ENCODE data around the gene CDYL.

The CDYL gene

GRCh38 chr6:4904461-4905025 is 128.3 kb downstream of the CDYL start:
- no peak for DNase-seq (ENCODE audit: low read depth in 2 of 3, low spot score in 2 of 3)

GRCh38 chr6:4905826-4906225 is 129.6 kb downstream of the CDYL start:
- no peak for DNase-seq (ENCODE audit: low read depth in 2 of 3, low spot score in 2 of 3)

GRCh38 chr6:4906293-4907276 is 130.4 kb downstream of the CDYL start:
- DNase-seq (ENCODE audit: low read depth in 2 of 3, low spot score in 2 of 3) = no peak

- no peak for DNase-seq (ENCODE audit: low read depth in 2 of 3, low spot score in 2 of 3)
Observed at GRCh38 chr6:4907602-4908001, 131.4 kb downstream of the CDYL start.

- DNase-seq (ENCODE audit: low read depth in 2 of 3, low spot score in 2 of 3) = no peak
Observed at GRCh38 chr6:4908062-4908461, 131.9 kb downstream of the CDYL start.

GRCh38 chr6:4909063-4909706 is 133.0 kb downstream of the CDYL start:
- DNase-seq (ENCODE audit: low read depth in 2 of 3, low spot score in 2 of 3) = no peak

GRCh38 chr6:4910037-4910760 is 134.0 kb downstream of the CDYL start:
- DNase-seq (ENCODE audit: low read depth in 2 of 3, low spot score in 2 of 3) = no peak

- DNase-seq (ENCODE audit: low read depth in 2 of 3, low spot score in 2 of 3) = no peak
Observed at GRCh38 chr6:4912559-4912958, 136.4 kb downstream of the CDYL start.

- DNase-seq (ENCODE audit: low read depth in 2 of 3, low spot score in 2 of 3) = no peak
Observed at GRCh38 chr6:4913705-4914419, 137.7 kb downstream of the CDYL start.

GRCh38 chr6:4914420-4915159 is 138.4 kb downstream of the CDYL start:
- DNase-seq (ENCODE audit: low read depth in 2 of 3, low spot score in 2 of 3) = no peak

- DNase-seq (ENCODE audit: low read depth in 2 of 3, low spot score in 2 of 3) = no peak
Observed at GRCh38 chr6:4916954-4917561, 140.9 kb downstream of the CDYL start.

- no peak for DNase-seq (ENCODE audit: low read depth in 2 of 3, low spot score in 2 of 3)
Observed at GRCh38 chr6:4920914-4921410, 144.8 kb downstream of the CDYL start.

GRCh38 chr6:4922488-4923037 is 146.4 kb downstream of the CDYL start:
- DNase-seq (ENCODE audit: low read depth in 2 of 3, low spot score in 2 of 3) = no peak

- no peak for DNase-seq (ENCODE audit: low read depth in 2 of 3, low spot score in 2 of 3)
Observed at GRCh38 chr6:4923081-4923480, 146.9 kb downstream of the CDYL start.

GRCh38 chr6:4924661-4925271 is 148.6 kb downstream of the CDYL start:
- DNase-seq (ENCODE audit: low read depth in 2 of 3, low spot score in 2 of 3) = no peak

- no peak for DNase-seq (ENCODE audit: low read depth in 2 of 3, low spot score in 2 of 3)
Observed at GRCh38 chr6:4925580-4925979, 149.4 kb downstream of the CDYL start.

- DNase-seq (ENCODE audit: low read depth in 2 of 3, low spot score in 2 of 3) = no peak
Observed at GRCh38 chr6:4928426-4928825, 152.2 kb downstream of the CDYL start.

- DNase-seq (ENCODE audit: low read depth in 2 of 3, low spot score in 2 of 3) = no peak
Observed at GRCh38 chr6:4929097-4929718, 153.0 kb downstream of the CDYL start.

Measured in activated CD8-positive, alpha-beta memory T cell treated with anti-CD3 and anti-CD28 coated beads for 48 hours (primary cell).